Measurements from ENCODE around the gene VIP.
"Not testable (repeated sequence)": the region's sequence is repeated elsewhere in the genome, so short reads cannot be mapped to it uniquely, and the experiment has no call there.

Gene VIP

DNA sequence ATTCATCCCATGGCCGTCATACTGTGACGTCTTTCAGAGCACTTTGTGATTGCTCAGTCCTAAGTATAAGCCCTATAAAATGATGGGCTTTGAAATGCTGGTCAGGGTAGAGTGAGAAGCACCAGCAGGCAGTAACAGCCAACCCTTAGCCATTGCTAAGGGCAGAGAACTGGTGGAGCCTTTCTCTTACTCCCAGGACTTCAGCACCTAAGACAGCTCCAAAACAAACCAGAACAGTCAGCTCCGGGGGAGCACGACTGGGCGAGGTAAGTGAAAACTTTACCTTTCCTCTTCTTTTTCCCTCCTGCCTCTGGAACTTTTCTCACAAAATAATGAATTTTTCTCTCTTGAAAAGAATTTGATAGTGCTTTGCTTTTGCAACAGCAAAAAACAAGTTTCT is at the start of gene VIP:
TSS of gene VIP (plus strand) at position 104 of the 400 bp plus-strand sequence. CDS start 1,381 bp downstream, outside the sequence.
- DNase-seq (ENCODE audit: low read depth): peak; percentile 8

- no peak for DNase-seq (ENCODE audit: low read depth)
Measured at GRCh38 chr6:152701081-152701862, 49.3 kb upstream of the VIP start.

DNA sequence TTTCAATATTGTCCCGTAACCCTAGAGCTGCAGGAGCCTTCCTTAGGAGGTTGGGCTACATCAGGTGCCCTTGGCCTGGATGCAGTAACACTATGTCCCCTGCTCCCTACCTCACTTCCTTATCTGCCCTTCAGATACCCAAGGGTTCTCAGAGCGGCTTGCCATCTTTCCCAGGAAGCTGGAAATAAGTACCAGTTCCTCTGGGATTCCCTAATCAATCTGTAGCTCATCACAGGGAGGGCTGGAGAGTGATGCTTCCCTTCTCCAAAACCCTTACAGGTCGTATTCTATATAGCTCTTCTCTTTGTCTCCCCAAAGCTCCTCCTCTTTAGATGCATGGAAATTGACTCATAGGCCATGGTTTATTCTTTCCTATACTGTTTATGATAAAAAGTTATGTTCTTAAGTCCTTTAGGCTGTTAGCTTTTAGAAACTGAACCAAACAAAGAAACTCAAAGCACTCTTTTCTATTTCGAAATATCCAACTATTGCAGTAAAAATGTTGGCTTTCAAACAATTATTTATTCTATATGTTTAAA is 48.7 kb upstream of the VIP start:
- DNase-seq (ENCODE audit: low read depth): no peak

DNA sequence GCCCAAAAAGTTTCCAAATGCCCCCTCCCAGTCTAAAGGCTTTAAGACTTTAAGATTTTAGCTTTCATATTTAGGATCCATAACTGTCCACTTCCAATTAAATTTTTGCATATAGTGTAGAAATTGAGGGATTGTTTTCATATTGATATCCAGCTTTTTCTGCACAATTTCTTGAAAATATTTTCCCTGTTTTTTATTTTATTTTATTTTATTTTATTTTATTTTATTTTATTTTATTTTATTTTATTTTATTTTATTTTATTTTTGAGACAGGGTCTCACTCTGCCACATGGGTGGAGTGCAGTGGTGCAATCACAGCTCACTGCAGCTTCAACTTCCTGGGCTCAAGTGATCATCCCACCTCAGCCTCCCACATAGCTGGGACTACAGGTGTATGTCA is 46.8 kb upstream of the VIP start:
- not testable (repeated sequence) for DNase-seq (ENCODE audit: low read depth)

DNA sequence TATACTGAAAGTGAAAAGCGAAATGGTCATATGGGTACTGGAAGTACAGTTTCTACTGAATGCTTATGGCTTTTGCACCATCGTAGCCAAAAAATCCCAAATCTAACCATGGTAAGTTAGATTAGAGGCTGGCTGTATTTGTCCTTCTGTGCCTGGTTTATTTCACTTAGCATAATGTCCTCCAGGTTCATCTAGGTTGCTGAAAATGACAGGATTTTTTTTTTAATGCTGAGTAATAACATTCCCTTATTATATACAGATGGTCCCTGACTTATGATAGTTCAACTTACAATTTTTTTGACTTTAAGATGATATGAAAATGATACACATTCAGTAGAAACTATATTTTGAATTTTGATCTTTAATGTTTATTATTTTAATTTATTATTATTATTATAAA is 45.3 kb upstream of the VIP start:
- DNase-seq (ENCODE audit: low read depth): no peak

- DNase-seq (ENCODE audit: low read depth): no peak
Measured at GRCh38 chr6:152716322-152716721, 34.3 kb upstream of the VIP start.

- DNase-seq (ENCODE audit: low read depth): no peak
Measured at GRCh38 chr6:152720974-152721373, 29.6 kb upstream of the VIP start.

DNA sequence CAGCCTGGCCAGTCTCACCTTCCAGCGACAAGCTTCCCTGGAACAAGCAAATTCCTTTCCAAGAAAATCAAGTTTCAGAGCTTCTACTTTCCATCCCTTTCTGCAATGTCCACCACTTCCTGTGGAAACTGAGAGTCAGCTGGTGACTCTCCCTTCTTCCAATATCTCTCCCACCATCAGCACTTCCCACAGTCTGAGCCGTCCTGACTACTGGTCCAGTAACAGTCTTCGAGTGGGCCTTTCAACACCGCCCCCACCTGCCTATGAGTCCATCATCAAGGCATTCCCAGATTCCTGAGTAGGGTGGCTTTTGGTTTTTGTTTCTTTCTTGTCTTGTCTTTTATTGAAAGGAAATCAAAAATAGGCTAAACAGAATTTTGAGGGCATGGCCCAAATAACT is 28.6 kb upstream of the VIP start:
- no peak for DNase-seq (ENCODE audit: low read depth)

GRCh38 chr6:152723398-152723797 is 27.2 kb upstream of the VIP start:
- DNase-seq (ENCODE audit: low read depth): peak; percentile 10

DNA sequence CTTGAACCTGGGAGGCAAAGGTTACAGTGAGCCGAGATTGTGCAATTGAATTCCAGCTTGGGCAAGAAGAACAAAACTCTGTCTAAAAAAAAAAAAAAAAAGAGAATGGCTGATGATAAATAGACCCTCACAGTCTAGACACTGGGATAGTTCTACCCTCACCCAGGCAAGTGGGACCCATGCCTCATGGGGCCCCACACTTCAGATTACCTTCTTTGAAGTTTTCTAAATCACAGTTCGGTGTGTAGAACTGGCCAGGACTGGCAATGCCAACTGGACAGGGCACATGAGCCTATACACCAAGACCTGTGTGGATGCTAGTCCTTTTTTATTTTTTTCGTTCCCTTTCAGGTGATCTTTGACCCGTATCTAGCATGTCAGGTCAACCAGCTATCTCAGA is 24.3 kb upstream of the VIP start:
- DNase-seq (ENCODE audit: low read depth): no peak

DNA sequence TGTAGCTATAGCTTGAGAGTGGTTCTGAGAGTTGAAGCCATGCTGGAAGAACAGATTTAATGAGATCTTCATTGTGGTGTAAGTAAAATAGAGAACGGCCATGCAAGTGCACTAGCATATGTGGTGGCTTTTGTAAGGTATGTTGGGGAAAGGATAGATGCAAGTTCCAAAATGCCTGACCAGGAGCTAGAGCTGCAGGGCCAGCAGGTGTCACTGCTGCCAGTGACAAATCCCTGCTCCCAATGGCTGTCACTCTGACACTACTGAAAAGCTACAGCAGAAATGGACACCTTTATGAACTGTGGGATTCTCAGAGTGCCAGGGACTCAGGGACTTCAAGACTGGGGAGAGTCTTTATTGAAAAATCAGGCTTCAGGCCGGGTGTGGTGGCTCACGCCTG is 23.1 kb upstream of the VIP start:
- DNase-seq (ENCODE audit: low read depth): no peak

DNA sequence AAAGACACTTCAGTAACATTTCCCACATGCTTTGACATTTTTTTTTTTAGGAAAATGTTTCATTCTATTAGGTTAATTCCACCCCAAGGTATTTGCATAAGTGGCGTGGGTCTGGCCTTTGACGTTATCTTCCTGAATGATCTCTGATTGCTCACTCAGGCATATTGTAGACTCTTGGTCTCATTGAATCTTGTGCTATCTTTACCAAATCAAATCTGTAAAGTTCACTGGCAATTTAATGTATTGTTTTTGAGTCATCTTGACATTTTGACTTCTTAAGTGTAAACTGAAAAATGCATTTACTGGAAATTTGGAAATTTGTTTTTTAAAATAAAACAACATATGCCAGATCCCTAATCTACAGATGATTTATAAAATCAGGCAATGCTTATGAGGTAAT is 16.0 kb upstream of the VIP start:
- no peak for DNase-seq (ENCODE audit: low read depth)

DNA sequence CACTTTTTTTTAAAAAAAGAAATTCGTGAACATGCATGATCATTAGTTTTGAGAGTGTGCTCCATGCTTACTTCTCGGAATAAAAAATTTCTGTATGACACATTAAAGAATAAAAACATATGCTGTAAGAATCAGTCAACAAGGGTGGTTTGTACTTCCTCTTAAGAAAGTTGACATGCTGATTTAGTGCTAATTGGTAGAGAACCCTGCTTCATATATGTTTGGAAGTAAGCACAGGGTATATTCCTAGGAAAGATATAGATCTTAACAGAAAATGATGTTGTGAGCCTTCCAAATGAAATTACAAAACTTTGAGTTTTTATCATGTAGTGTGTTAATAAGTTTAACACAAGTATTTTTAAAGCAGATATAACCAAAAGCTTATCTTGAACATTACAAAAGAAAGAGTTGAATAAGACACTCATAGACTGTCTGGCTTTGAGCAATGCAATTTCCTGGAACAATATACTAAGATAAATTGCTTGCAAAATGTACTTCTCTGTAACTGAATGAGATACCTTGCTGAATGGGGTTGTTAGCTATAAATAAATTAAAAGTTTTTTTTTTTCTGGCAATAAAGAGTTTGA is 13.8 kb upstream of the VIP start:
- no peak for DNase-seq (ENCODE audit: low read depth)

GRCh38 chr6:152745509-152746171 is 5.0 kb upstream of the VIP start:
- DNase-seq (ENCODE audit: low read depth): no peak

DNA sequence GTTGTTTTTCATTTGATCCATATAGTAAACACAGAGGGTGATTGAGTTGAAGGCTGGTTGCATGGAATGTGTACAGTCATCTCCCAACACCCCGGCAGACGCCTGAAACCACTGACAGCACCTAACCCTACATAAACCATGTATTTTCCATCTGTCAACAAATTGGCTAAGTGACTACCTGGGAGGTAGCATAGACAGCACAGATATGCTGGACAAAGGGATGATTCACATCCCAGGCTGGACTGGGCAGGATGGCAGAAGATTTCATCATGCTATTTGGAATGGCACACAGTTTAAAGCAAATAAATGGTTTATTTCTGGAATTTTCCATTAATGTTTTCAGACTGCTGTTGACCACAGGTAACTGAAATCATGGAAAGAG is 4.4 kb upstream of the VIP start:
- peak; percentile 8 for DNase-seq (ENCODE audit: low read depth)

DNA sequence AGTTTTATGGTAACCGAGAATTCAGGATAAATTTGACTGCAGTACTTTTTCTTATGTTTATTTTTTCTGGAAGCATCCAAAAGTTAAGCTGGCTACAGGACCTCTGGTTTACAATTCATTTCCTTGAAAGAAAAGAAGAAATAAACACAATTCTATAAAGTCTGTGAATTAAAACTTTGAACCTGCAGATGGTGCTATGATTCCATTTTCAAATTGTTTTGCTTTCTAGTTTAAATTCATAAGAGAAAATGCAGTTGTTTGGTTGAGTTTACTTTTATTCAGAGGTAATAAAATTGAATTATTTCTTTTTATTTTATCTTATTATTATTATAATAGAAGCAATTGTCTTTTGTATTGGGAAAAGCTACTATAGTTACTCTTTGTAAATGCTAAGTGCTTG is 1.8 kb upstream of the VIP start:
- DNase-seq (ENCODE audit: low read depth): no peak

- DNase-seq (ENCODE audit: low read depth): no peak
Measured at GRCh38 chr6:152749336-152749735, 1.3 kb upstream of the VIP start.

DNA sequence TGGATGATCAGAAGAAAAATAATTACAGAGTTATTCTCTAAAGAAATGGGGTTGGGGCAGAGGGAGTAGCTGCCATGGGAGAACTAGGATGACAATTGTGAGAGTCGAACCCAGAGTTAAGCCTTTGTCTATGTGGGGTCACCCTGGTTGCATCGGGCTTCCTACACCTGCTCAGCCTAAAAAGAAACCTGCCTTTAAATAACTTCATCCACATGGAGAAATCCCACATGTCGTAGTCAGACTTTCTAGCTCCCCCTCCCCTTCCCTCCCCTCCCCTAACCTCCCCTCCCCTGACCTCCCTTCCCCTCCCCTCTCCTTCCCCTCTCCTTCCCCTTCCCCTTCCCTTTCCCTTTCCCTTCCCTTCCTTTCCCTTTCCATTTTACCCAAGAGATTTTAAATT is 14.7 kb downstream of the VIP start:
- DNase-seq (ENCODE audit: low read depth): no peak

DNA sequence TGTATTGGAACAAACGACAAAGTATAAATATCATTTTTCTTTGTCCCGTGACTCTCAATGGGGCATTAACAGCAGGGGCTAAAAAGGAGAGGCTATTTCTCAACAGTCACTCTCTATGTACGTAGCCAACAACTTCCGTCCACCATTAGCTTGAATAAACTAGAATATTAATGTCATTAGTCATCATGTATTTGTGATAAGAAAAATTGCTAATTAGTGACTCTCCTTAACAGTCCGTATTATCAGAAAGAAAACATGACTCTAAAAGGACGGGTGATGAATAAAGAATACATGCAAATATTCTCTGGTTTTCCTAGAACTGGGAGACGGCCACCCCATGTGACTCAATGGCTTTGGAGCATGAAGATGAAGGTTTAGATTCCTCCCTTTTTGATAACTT is 18.6 kb downstream of the VIP start:
- DNase-seq (ENCODE audit: low read depth): no peak

DNA sequence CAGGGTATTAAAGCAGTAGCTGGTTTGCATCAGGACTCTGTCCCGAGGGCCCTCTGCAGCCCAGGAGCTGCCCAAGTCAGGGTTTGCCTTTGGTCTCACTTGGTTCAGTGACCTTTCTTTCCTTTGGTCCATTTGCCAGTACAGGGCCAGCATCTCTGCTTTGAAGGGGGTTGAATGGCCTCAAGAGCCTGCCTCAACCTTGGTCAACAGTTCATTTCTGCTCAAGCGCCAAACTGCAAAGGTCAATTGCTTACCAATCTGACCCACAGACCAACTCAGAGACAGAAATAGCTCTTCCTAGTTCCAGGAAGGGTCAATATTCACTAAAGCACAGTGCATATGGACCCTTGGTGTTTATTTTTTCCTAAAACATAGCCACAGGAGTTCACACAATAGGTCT is 19.4 kb downstream of the VIP start:
- no peak for DNase-seq (ENCODE audit: low read depth)

- no peak for DNase-seq (ENCODE audit: low read depth)
Measured at GRCh38 chr6:152771061-152771687, 20.6 kb downstream of the VIP start.

DNA sequence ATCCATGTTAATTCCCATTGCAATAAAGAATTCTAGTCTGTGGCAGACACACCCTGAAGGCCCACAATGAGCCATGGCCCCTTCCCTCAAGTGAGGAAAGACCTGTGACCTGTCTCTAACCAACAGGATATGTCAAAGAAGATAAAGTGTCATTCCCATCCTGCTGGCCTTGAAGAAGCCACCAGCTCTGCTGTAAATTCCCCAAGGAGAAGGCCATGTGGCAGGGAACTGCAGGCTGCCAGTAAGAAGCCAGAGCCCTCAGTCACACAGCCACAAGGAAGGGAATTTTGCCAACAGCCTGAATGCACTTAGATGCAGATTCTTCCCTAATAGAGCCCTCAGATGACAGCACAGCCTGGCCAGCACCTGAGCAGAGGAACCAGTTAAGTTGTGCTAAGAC is 24.8 kb downstream of the VIP start:
- no peak for DNase-seq (ENCODE audit: low read depth)

DNA sequence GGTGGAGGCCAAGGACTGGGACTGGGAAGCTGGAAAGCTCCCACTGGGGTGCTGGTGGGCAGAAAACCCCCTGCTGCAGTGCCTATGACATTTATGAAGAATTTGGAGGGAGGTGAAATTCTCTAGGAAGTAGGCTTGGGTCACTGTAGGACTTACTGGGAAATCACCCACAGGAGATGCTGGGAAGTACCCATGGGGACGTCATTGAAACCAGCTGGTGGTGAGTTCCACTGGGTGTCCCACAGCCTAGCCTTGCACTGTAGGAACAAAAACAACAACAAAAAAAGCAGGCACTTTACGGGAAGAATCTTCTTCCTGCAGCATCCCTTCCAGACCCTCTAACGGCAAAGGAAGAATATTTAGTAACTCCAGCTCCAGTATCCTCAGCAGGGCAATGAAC is 26.2 kb downstream of the VIP start:
- DNase-seq (ENCODE audit: low read depth): no peak

Measured in GM04504 (cell line).